Activated CD4-positive, alpha-beta T cell treated with anti-CD3 and anti-CD28 coated beads, Interleukin-2, amount 50 U/mL, for 16 hours (primary cell): ENCODE measurements around the gene MAP3K4.
A peak's percentile ranks its signal among the peaks of the same experiment; 100 is the strongest.

Experiments
- DNase-seq: peaks from one replicate; pipeline ENCODE4 v3.0.0-alpha.2; 2020

The MAP3K4 gene

GRCh38 chr6:161009991-161010390 is 18.4 kb downstream of the MAP3K4 start:
- no peak for DNase-seq

- DNase-seq = no peak
Measured at GRCh38 chr6:161010418-161010817, 18.8 kb downstream of the MAP3K4 start.

GRCh38 chr6:161011492-161012480 is 20.2 kb downstream of the MAP3K4 start:
- no peak for DNase-seq

GRCh38 chr6:161013695-161014094 is 22.1 kb downstream of the MAP3K4 start:
- DNase-seq = no peak

- DNase-seq = no peak
Measured at GRCh38 chr6:161017766-161018564, 26.4 kb downstream of the MAP3K4 start.

GRCh38 chr6:161019324-161019839 is 27.8 kb downstream of the MAP3K4 start:
- no peak for DNase-seq

- DNase-seq = no peak
Measured at GRCh38 chr6:161021543-161021942, 30.0 kb downstream of the MAP3K4 start.

GRCh38 chr6:161021998-161022743 is 30.6 kb downstream of the MAP3K4 start:
- no peak for DNase-seq

GRCh38 chr6:161023316-161023715 is 31.7 kb downstream of the MAP3K4 start:
- DNase-seq = no peak

- DNase-seq = no peak
Measured at GRCh38 chr6:161024364-161024920, 32.9 kb downstream of the MAP3K4 start.

- DNase-seq = no peak
Measured at GRCh38 chr6:161027385-161027784, 35.8 kb downstream of the MAP3K4 start.

- peak; percentile 20 for DNase-seq
Measured at GRCh38 chr6:161029195-161029809, 37.7 kb downstream of the MAP3K4 start.

GRCh38 chr6:161031721-161032495 is 40.3 kb downstream of the MAP3K4 start:
- DNase-seq = no peak

- DNase-seq = no peak
Measured at GRCh38 chr6:161033667-161034066, 42.1 kb downstream of the MAP3K4 start.

GRCh38 chr6:161035182-161035980 is 43.8 kb downstream of the MAP3K4 start:
- no peak for DNase-seq

- DNase-seq = no peak
Measured at GRCh38 chr6:161035981-161036263, 44.4 kb downstream of the MAP3K4 start.

GRCh38 chr6:161037873-161038228 is 46.3 kb downstream of the MAP3K4 start:
- DNase-seq = no peak

GRCh38 chr6:161038229-161039031 is 46.9 kb downstream of the MAP3K4 start:
- DNase-seq = peak; percentile 38

- DNase-seq = no peak
Measured at GRCh38 chr6:161041274-161041673, 49.7 kb downstream of the MAP3K4 start.

GRCh38 chr6:161044335-161044734 is 52.8 kb downstream of the MAP3K4 start:
- no peak for DNase-seq
